ENCODE measurements around the gene CDK5RAP2. TPM values are rescaled to one million over a fixed set of nuclear protein-coding genes. Genes with fewer than 3 reads are reported as not detected.

The CDK5RAP2 gene
- total and polyA plus RNA-seq, 10 of the 15 experiments (the other 5 are each of a cell fraction or from before 2014, with no cell fraction given): 16.2 to 53.5 (median 34.5) TPM

DNA sequence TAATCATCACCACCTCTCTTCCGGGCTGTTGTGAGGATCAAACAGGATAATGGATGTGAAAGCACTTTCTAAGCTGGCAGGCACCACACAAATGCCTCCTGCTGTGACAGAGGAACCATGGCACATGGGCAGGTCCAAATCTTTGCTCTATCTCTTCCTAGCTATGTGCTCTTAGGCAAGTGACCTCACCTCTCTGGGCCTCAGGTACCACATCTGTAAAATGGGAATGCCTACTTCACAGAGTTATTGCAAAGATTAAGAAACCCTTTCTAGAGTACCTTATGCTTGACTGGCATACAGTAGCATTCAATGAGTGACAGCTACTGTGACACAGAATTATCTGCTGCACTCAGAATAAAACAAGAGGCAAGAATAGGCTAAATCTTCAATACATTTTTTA is 51.6 kb downstream of the CDK5RAP2 start:
- H3K27me3 ChIP-seq (replicated peaks in 1 of 2; ENCODE audit: control insufficient read depth in 2 of 2, insufficient read depth in 2 of 2, low read length in 1 of 2): no peaks in the 10 kb centered on the region
- in situ Hi-C loops (cut with MboI) (no loop called here), intact Hi-C loops (cut with micrococcal nuclease; ENCODE audit: unreplicated experiment) (no loop called here)
- no peak overlapping the region for H2AFZ ChIP-seq (ENCODE audit: control insufficient read depth, low read depth, low read length)
- CTCF ChIA-PET: interaction anchor here (0.8 to 1.1 kb wide), 3 partner anchors 10 to 51 kb away, joined by 3 to 4 read pairs (median 3); no protein-coding TSS in a partner anchor
- 100% methylated on average over 1 of the region's 1 CpG for WGBS (ENCODE audit: insufficient coverage, insufficient replicate concordance, low lambda C conversion rate, missing lambda C conversion rate)
- RAD21 ChIA-PET (ENCODE audit: unreplicated experiment): no interaction called here
- no peaks in the 10 kb centered on the region for H3K4me1 ChIP-seq (ENCODE audit: control insufficient read depth, insufficient read depth, low read length)
- FAIRE-seq: no peak
- no peak overlapping the region for H3K9ac ChIP-seq (ENCODE audit: control insufficient read depth, insufficient read depth, low read length)
- BruUV-seq (replicated peaks): no TSS peak
- SMC1A ChIA-PET (ENCODE audit: uncharacterized antibody, unreplicated experiment): no interaction called here
- POLR2A ChIA-PET: no interaction called here
- H4K20me1 ChIP-seq (ENCODE audit: control insufficient read depth, insufficient read depth): no peaks in the 10 kb centered on the region
- no peak for DNase-seq (ENCODE audit: low read depth, low spot score)
- H3K4me3 ChIP-seq: no peak overlapping the region
- H3K9me3 ChIP-seq (replicated peaks; ENCODE audit: control insufficient read depth, insufficient read depth, low read length): no peaks in the 10 kb centered on the region
- peaks cover 23 to 26% of the 10 kb centered on the region in 2 experiments for H3K36me3 ChIP-seq (ENCODE audit: control insufficient read depth in 2 of 2, insufficient read depth in 2 of 2, low read length in 1 of 2)
- no peaks in the 10 kb centered on the region for H3K79me2 ChIP-seq (ENCODE audit: control insufficient read depth, insufficient read depth, low read length)
- no peak for ATAC-seq
- no peak overlapping the region for H3K4me2 ChIP-seq (ENCODE audit: control insufficient read depth, insufficient read depth)
- no peak overlapping the region for H3K27ac ChIP-seq (ENCODE audit: control insufficient read depth, insufficient read depth)
- TF ChIP-seq ZNF207 (IDR thresholded peaks at IDR 0.05; ENCODE audit: borderline replicate concordance): no peak
- TF ChIP-seq BCLAF1 (IDR thresholded peaks at IDR 0.05): no peak
- no peak for TF ChIP-seq STAT1 (conservative IDR thresholded peaks at IDR 0.05)
- TF ChIP-seq HDAC2 (IDR thresholded peaks at IDR 0.05): no peak
- TF ChIP-seq HDGF (IDR thresholded peaks at IDR 0.05): no peak
- no peak for TF ChIP-seq RELB (IDR thresholded peaks at IDR 0.05; ENCODE audit: low read depth)
- no peak for TF ChIP-seq ZSCAN29 (IDR thresholded peaks at IDR 0.05)
- TF ChIP-seq ZBED1 (IDR thresholded peaks at IDR 0.05; ENCODE audit: borderline replicate concordance): no peak
- TF ChIP-seq MEF2B (IDR thresholded peaks at IDR 0.05; ENCODE audit: partially characterized antibody, poor library complexity, severe bottlenecking): no peak
